NT2/D1 (cell line): ENCODE data around the gene ANXA11.

ENCODE experiments used
- SUZ12 ChIP-seq: IDR thresholded peaks from 2 replicates; pipeline ENCODE4 v1.6.1; 2011; ENCODE audit not compliant: insufficient read length, insufficient read depth; ENCODE audit errors: extremely low read depth
- YY1 ChIP-seq: IDR thresholded peaks from 2 replicates; pipeline ENCODE4 v1.6.1; 2011; ENCODE audit not compliant: insufficient read length, insufficient read depth
- ZNF274 ChIP-seq: IDR thresholded peaks from 2 replicates; pipeline ENCODE4 v1.6.1; 2011; ENCODE audit warnings: mild to moderate bottlenecking, low read depth, low read length

DNA sequence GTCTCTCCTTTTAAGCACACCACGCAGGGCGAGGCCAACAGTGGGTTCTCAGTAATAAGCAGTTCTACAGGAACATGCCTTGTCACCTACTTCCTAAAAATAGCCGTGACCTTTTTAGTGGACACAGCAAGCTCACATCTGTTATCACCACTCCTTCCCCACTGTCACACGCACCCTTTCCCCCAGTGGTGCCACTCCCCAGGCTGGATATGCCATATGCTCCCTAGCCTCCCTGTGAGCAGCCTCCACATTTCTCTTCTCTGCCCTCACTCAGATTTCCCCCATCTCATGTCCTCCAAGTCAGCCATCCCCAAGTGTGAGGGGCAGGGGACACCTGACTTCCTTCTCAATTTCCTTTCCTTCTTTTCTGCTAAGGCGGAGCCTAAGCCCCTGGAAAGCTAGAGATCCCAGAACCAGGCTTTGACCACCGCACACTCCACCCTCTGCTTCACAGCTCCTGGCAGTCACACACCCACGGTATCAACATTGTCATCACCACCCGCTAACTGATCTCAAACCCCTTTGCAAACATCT lies 3.7 kb downstream of the ANXA11 start:
- no peak for TF ChIP-seq YY1
- no peak for TF ChIP-seq SUZ12
- no peak for TF ChIP-seq ZNF274
